NB4 (cell line): ENCODE data around the gene GRIK4.

Source experiments
- MYC ChIP-seq: IDR thresholded peaks from 2 replicates; pipeline ENCODE4 v1.6.1; 2011; ENCODE audit warnings: low read depth, low read length
- POLR2A ChIP-seq: IDR thresholded peaks from 2 replicates; pipeline ENCODE4 v1.6.1; 2011; ENCODE audit warnings: mild to moderate bottlenecking; ENCODE audit not compliant: insufficient read length; ENCODE audit errors: extremely low read depth
- TF ChIP-seq, protein P1 (sequence below): IDR thresholded peaks from 2 replicates; pipeline ENCODE4 v1.6.1; 2011; ENCODE audit warnings: low read depth, low read length
- TF ChIP-seq, protein P2 (sequence below): IDR thresholded peaks from one replicate; pipeline ENCODE4 v1.5.1; 2012; ENCODE audit warnings: low read depth, low read length

DNA sequence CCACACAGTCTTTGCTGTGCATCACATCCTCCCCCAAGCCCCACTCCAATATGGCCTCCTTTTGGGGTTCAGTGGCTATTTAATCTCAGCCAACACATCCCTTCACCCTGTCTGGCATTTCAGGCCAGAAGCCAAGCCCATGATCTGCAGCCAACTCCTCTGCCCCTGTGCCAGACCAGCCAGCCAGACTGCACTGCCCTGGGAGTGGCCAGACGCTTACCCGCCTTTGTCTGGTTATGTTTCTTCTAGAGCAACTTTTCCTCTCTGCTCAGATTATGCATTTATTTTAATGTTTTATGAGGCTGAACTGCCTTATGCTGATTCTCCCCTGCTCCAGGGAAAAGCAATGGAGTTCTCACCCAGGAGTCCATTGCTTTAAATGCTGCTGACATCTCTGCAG, 305.6 kb downstream of the GRIK4 start:
- TF ChIP-seq, protein P1, sequence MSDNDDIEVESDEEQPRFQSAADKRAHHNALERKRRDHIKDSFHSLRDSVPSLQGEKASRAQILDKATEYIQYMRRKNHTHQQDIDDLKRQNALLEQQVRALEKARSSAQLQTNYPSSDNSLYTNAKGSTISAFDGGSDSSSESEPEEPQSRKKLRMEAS = no peak
- TF ChIP-seq POLR2A (no peak), MYC (no peak)
- TF ChIP-seq, protein P2, sequence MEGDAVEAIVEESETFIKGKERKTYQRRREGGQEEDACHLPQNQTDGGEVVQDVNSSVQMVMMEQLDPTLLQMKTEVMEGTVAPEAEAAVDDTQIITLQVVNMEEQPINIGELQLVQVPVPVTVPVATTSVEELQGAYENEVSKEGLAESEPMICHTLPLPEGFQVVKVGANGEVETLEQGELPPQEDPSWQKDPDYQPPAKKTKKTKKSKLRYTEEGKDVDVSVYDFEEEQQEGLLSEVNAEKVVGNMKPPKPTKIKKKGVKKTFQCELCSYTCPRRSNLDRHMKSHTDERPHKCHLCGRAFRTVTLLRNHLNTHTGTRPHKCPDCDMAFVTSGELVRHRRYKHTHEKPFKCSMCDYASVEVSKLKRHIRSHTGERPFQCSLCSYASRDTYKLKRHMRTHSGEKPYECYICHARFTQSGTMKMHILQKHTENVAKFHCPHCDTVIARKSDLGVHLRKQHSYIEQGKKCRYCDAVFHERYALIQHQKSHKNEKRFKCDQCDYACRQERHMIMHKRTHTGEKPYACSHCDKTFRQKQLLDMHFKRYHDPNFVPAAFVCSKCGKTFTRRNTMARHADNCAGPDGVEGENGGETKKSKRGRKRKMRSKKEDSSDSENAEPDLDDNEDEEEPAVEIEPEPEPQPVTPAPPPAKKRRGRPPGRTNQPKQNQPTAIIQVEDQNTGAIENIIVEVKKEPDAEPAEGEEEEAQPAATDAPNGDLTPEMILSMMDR = no peak
